Measurements from ENCODE around the gene CRLF3.

GRCh38 chr17:30824356-30825145, at the start of gene CRLF3:
- peak in 3 of 4 experiments; percentile 53 to 79 (median 62) for TF ChIP-seq CTCF (IDR thresholded peaks at IDR 0.05)
- TF ChIP-seq POLR2A (IDR thresholded peaks at IDR 0.05): peak; percentile 48 to 60
- no peak for TF ChIP-seq EP300 (IDR thresholded peaks at IDR 0.05)

Data from gastroesophageal sphincter (tissue), 3 donors.